Activated CD8-positive, alpha-beta memory T cell treated with anti-CD3 and anti-CD28 coated beads, Interleukin-2, amount 50 U/mL, for 24 hours (primary cell): Measurements from ENCODE around the gene SPATC1L.

Experiments
- DNase-seq: peaks from one replicate; pipeline ENCODE4 v3.0.0-alpha.2; 2020; ENCODE audit errors: extremely low read depth

The SPATC1L gene

DNA sequence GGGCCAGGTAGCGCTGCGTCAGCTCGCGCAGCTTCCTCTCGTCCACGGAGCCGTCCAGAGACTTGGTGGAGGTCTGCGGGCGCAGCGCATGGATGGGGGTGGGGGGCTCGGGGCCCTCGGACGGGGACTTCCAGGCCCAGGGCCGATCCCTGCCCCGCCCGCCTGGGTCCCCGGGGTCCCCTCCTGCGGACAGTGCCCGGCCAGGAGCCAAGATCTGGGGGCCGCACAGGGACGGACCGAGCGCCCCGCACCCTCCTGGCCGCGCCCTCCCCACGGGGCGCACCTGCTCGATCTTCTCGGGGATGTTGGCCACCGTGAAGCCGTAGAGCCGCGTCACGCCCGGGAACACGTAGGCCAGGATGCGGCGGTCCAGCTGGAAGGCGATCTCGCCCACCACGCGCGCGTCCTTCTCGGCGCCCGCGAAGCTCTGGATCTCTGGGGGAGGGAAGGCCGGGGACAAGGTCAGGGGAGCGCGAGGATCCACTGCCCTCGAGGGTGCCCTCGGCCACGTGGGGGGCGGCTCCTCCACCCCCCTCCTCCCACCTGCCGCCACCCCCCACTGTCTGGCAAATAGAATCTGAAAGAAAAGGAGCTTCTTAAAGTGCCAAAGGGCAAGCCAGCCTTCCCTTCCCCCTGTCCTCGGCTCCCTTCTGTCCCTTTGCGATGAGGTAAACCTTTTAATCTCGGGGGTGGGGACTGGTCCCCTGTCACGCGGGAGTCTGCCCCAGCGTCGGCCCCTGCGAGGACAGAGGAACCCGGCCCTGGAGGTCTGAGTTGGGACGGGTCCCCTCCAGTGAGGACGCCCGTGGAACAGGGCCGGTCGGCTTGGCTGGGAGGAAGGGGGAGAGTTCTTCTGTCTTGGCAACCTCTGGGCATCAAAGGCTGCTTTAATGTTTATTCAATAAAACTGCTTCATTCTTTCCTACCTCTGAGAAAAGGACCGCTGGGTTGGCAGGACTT lies 22.3 kb downstream of the SPATC1L start:
- DNase-seq: no peak

GRCh38 chr21:46160907-46161632 lies 23.2 kb downstream of the SPATC1L start:
- DNase-seq: no peak

DNA sequence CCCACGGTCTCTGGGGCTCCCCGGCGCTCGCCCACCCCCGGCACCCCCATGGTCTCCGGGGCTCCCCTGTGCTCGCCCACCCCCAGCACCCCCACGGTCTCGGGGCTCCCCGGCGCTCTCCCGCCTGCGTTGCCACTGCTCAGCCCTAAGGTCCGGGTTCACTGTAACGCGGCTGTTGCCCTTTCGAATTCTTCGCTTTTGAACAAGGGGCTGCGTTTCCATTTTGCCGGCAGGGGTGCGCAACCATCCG lies 23.7 kb downstream of the SPATC1L start:
- DNase-seq: no peak

DNA sequence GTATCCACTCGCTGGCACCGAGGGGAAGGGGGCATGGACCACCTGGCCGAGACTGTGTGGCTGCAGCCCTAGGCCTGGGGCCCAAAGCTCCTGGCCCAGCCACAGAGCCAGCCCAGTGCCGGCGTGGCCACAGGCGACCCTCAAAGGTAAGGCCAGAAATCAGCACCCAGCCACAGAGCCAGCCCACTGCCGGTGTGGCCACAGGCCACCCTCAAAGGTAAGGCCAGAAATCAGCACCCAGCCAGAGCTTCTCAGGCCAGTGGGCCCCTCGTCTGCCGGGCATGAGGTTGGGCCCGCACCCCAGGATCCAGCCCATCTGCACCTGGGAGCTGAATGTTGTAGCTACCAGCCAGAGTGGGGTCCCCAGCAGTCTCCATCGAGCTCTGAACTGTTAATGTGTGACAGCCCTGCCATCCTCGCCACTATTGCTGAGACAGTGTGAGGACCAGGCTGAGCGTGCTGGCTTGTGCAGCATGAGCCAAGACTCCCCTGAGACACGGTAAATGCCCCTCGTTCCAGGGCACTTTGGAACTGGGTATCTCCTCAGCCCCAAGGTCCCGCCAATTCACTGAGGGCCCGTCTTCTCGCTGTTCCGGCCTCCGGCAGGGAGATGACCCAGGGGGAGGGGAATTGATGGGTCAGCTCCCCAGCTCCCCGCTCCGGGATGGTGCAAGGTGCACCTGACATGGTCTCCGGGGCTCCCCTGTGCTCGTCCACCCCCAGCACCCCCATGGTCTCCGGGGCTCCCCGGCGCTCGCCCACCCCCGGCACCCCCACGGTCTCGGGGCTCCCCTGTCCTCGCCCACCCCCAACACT lies 24.2 kb downstream of the SPATC1L start:
- DNase-seq: no peak

- no peak for DNase-seq
Measured at GRCh38 chr21:46159390-46159789, 24.9 kb downstream of the SPATC1L start.

GRCh38 chr21:46158666-46159300 lies 25.5 kb downstream of the SPATC1L start:
- DNase-seq: no peak

- no peak for DNase-seq
Measured at GRCh38 chr21:46157987-46158451, 26.2 kb downstream of the SPATC1L start.

DNA sequence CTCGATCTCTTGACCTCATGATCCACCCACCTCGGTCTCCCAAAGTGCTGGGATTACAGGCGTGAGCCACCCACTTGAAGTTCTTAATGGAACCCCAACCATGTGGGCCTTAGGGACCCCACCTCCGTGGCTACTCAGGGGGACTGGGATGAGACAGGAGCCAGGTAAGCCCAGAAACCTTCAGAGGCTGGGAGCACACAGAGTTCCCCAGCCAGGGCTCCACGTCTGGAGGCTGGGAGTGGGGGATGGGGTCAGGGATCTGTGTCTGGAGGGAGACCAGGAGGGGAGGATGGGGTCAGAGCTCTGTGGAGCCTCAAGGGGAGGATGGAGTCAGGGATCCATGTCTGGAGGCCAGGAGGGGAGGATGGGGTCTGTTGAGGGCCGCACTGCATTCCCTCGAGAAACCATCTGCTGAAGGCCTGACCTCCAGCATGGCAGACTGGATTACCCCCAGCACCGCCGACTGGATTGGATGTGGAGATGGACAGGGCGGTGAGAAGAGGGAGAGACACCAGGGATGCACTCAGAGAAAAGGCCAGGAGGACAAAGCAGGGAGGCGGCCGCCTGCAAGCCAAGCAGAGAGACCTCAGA lies 26.8 kb downstream of the SPATC1L start:
- DNase-seq: no peak

- no peak for DNase-seq
Measured at GRCh38 chr21:46156678-46157077, 27.6 kb downstream of the SPATC1L start.

- DNase-seq: no peak
Measured at GRCh38 chr21:46156378-46156645, 27.9 kb downstream of the SPATC1L start.

- DNase-seq: no peak
Measured at GRCh38 chr21:46155514-46156377, 28.5 kb downstream of the SPATC1L start, which contains the start of gene FTCD. Gene FTCD, minus strand, starts transcription at chr21:46155579. Its CDS starts 56 bp downstream, at chr21:46155523.

DNA sequence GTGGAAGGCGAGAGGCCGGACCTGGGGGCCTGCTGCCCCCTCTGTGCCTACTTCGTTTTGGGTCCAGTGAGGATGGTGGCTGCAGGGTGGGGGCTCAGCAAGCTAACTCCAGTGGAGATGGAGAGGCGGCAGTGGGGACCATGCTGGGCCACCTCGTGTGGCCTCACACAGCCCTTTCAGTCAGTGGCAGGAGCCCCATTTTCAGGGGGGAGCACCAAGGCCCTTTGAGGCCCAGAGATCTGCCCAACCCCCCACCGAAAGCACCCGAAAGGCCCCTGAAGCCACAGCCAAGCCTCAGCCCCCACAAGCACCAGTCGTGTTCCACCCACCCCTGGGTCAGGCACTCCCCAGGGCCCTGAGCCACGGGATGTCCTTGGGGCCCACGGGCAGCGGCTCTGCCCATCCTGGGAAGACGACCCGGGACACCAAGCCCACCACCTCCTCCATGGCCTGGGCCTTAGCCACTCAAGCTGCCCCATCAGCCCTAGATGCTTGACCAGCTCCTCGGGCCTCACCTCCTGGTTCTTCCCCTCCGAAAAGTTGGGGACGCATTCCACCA lies 29.2 kb downstream of the SPATC1L start:
- no peak for DNase-seq

DNA sequence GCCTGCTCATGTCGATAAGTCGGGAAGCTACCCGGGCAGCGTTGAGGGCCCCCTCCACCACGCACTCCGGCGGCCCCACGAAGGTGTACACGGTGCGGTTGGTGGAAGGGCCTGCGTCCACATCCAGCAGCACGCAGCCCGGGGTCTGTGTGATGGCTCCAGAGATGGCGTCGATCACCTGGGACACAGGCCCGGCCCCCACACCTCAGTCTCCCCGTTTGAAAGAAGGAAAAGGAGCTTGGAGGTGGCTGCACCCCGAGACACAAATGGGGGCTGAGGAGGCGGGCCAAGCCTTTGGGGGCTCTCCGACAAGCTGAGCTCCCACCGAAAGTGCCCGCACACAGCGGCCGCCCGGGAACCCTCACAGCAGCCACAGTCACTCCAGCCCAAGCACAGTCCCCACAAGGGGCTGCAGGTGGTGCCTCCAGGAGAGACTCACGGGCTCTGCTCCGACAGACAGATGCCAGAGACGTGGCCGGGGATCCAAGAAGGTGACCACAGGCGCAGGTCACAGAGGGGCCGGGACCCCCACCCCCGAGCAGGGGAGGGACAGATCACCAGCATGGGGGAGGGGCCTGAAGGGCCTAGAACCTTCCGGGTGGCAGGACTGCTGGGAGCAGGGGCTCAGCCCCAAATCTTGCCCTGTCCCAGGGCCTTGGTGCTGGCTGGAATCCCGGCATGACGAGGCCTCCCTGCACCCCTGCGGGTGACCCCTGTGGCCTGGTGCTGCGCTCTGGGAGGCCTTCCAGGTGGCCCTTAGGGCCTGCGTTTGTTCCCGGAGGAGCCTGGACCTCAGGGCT lies 29.9 kb downstream of the SPATC1L start:
- DNase-seq: no peak

DNA sequence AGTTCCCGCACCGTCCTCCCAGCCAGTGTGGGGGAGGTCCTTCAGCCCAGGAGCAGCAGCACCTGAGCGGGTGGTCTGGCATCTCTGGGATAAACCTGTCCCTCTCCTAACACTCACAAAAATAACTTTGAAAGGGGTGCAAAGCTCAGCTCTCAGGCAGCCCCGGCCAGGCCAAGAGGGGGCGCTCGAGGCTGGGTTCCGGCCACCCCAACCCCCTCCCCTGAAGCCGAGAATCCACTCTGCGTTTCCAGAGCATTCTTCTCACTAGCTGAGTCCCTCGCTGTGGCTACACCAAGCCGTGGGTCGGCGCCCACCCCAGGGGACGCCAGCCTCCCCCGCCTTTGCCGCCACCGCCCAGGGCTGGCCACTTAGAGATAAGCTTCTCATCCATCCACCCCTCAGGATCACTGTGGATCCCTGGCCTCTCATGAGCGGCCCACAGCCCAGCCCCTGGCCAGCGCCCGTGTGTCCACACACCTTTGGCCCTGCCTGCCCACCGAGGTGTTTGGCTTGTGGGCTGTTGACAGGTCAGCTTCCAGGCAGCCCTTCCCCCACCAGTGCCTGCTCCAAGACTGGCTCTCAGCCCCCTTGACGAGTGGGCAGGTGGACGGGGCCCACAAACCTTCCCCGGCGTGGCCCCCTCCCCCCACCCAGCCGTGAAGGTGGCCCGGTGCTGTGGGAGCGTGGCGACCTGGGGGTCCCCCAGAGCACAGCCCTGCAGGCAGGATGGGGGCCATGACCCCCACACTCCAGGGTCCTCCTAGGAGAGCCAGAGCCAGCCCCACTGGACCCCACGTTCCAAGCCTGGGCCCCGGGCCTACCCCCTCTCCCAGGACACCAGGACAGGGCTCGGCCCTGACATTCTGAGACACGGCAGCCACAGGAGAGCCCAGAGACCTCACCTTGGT lies 30.8 kb downstream of the SPATC1L start:
- DNase-seq: no peak

- no peak for DNase-seq
Measured at GRCh38 chr21:46152927-46153246, 31.4 kb downstream of the SPATC1L start.

- DNase-seq: no peak
Measured at GRCh38 chr21:46151989-46152926, 32.0 kb downstream of the SPATC1L start.

DNA sequence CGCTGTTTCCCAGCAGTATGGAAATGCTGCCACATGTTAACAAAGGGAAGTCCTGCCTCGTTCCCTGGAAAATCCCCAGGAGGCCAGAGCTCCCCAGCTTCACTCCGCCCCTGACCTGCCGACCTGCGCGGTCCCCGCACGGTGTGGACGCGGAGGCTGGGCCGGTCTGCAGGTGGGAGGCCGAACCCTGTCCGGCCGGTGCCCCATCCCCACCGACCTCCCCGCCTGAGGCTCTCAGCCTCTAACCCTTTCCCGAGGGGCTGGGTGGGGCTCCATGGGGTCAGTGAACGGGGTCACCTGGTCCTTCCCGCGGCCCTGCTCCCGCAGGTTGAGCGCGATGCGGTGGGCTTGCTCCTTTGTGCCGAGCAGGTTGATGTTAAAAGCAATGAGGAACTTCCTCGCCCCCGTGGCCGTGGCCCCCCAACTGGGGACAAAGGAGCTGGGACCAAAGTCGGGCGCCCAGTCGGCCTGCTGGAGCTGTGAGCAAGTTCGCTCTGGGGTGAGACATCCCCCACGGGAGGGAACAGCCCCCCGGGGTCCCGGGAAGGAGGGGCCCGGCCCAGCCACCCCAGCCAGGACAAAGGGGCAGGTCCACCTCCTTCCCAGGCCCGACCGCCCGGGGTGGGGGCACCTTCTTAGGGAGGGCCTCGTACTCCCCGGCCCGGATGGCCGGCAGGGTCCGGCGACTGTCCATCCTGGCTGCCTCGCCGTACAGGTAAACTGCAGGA lies 32.8 kb downstream of the SPATC1L start:
- DNase-seq: no peak
